Activated T-helper 2 cell treated with anti-CD3 and anti-CD28 coated beads, Interferon-gamma antibody, Interleukin-2, Interleukin-4, amounts not matched to agents 10 μg/mL and 5 μg/mL and 100 μg/mL, durations not matched to agents 14 hours and 24 hours and 36 hours (primary cell): Measurements from ENCODE around the gene CLPSL2. TPM values are rescaled to one million over a fixed set of nuclear protein-coding genes. Genes with fewer than 3 reads are reported as not detected.

ENCODE experiments used
- DNase-seq: peaks from one replicate; pipeline ENCODE4 v3.0.0; 2021; ENCODE audit warnings: low spot score
- H3K27ac Mint-ChIP-seq: one replicate; pipeline ENCODE4 v1.8.0; 2021; ENCODE audit warnings: mixed read lengths
- H3K27me3 Mint-ChIP-seq: one replicate; pipeline ENCODE4 v1.8.0; 2021; ENCODE audit warnings: low read depth, mixed read lengths
- H3K36me3 Mint-ChIP-seq: one replicate; pipeline ENCODE4 v1.8.0; 2021; ENCODE audit warnings: low read depth, mixed read lengths
- H3K4me1 Mint-ChIP-seq: one replicate; pipeline ENCODE4 v1.8.0; 2021; ENCODE audit warnings: low read depth, mixed read lengths
- H3K4me3 Mint-ChIP-seq: one replicate; pipeline ENCODE4 v1.8.0; 2021; ENCODE audit warnings: low read depth, mild to moderate bottlenecking, moderate library complexity, mixed read lengths
- H3K9me3 Mint-ChIP-seq: one replicate; pipeline ENCODE4 v1.8.0; 2021; ENCODE audit warnings: mixed read lengths
- intact Hi-C: fragments of 100-400 bp; cut with micrococcal nuclease; formaldehyde crosslinking; loops from one replicate; pipeline ENCODE4 v1.15.1; 2023
- total RNA-seq: library from RNA; stranded (reverse); gene quantifications from 2 replicates; pipeline ENCODE4 v1.2.3, GENCODE V29; 2022

The CLPSL2 gene
- total RNA-seq, 1 donor from 2014 or later: not detected

DNA sequence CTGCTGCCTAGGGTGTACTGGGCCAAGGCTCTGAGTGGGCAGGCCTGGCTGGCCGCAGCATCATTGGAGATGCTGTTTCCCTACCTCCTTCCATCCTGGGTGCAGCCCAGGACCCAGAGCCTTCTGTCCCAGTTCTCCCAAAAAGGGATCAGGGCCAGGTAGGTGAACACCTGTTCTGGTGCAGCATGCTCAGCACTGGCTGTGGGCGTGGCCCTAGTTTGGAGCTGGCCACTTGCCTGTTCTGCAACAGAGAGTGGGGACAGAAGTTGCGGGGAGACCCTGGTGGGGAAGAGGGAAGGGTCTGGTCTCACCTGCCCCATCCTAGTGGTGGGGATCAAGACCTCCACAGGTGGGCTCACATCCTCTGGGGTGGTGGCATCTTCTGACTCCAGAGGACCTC, 40.9 kb upstream of the CLPSL2 start:
- H3K36me3 Mint-ChIP-seq: no peaks in the 10 kb centered on the region
- DNase-seq: no peak

DNA sequence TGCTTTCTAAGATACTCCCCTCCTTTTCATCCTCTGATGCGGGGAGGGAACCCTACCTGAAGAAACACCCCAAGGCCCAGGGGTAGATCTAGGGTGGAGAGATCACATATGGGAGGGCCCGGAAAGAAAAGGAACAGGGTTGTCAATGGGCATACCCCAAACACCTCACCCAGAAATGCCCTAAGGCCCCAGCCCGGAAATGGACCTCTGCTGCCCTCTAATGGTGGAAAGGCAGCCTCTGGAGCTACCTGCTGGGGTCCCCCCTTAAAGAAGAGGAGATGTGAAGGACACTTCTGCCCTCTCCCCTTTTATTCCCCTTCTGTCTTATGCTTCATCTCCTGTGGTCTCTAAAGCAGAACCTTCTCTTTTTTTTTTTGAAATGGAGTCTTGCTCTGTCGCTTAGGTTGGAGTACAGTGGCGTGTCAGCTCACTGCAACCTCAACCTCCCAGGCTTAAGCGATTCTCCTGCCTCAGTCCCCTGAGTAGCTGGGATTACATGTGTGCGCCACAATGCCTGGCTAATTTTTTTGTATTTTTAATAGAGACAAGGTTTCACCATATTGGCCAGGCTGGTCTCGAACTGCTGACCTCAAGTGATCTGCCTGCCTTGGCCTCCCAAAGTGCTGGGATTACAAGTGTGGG, 40.0 kb upstream of the CLPSL2 start:
- Mint-ChIP-seq H3K4me1 (peaks cover 31% of the 10 kb centered on the region), H3K27me3 (no peaks in the 10 kb centered on the region), H3K4me3 (no peak overlapping the region), H3K27ac (no peak overlapping the region), H3K36me3 (no peaks in the 10 kb centered on the region), H3K9me3 (no peaks in the 10 kb centered on the region)
- intact Hi-C loops: loop anchor here (2.0 to 5.0 kb wide), 3 partner anchors 48 to 169 kb away; partner anchors contain the start of gene FKBP5
- DNase-seq: peak; percentile 74

More for the DNA sequence above, 40.9 kb upstream of the CLPSL2 start:
- Mint-ChIP-seq H3K4me3 (no peak overlapping the region), H3K27ac (no peak overlapping the region), H3K9me3 (no peaks in the 10 kb centered on the region), H3K27me3 (no peaks in the 10 kb centered on the region), H3K4me1 (peaks cover 37% of the 10 kb centered on the region)
- intact Hi-C loops: loop anchor here (5.0 kb wide), 2 partner anchors 133 to 168 kb away; no protein-coding TSS in a partner anchor

DNA sequence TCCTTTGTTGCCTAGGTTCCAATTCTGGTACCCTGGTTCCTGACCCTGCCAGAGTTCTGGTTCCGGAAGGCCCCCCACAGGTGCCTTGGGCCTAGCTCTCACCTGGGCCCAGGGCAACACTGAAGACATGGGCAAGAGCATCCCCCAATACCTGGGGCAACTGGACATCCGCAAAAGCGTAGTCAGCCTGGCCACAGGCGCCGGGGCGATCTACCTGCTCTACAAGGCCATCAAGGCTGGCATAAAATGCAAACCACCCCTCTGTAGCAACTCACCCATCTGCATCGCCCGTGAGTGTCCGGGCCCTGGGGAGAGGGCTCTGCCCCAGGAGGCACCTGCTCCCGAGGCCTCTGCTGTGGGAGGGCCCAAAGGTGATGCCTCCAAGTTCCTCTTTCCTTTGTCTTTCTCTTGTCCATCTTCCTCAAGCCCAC, 39.4 kb upstream of the CLPSL2 start, which contains the start of gene ARMC12:
Gene ARMC12, plus strand, starts transcription at position 51 of the 431 bp plus-strand sequence. Its CDS starts 77 bp downstream, at position 128.
- H3K4me1 Mint-ChIP-seq: peaks cover 31% of the 10 kb centered on the region
- peak within 1 kb of the TSS; percentile 44 for H3K27ac Mint-ChIP-seq
- no peaks in the 10 kb centered on the region for H3K27me3 Mint-ChIP-seq
- no peaks in the 10 kb centered on the region for H3K9me3 Mint-ChIP-seq
- no peak within 1 kb of the TSS for H3K4me3 Mint-ChIP-seq
- H3K36me3 Mint-ChIP-seq: no peaks in the 10 kb centered on the region
- intact Hi-C loops: loop anchor here (1.0 to 5.0 kb wide), 5 partner anchors 48 to 215 kb away; partner anchors contain the start of gene FKBP5
- no peak for DNase-seq

DNA sequence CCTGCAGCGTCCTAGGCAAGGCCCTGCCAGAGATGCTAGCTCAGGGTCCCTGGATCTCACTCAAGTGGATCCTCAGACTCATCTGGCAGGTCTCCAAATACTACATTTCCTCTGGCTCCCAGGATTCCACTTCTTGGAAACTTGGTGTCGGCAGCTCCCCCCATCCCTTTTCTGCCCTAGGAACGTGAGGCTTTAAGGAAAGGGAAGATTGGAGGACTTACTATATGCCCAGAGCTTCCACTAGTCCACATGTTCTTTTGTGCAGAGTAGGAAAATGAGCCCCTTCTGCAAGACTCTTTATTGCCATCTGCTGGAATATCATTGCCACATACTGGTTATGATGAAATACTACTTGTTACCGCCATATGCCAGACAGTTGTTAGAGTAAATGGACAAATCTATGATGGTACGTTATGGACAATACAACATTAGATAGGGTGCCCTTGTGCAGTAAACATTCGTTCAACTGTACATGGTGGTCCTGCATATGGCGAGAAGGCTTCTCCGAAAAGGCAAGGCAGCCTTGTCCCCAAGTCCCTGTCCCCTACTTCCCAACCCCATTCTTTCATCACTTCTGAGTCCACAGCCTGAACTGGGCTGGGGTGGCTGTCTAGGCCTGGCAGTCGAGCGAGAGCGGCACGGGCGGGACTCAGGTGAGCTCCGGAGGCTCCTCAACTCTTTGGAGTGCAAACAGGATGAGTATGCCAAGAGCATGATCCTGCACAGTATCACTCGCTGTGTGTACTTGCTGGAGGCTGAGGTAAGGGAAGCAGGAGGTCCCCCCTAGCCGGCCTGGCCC, 38.8 kb upstream of the CLPSL2 start:
- Mint-ChIP-seq H3K27me3 (no peaks in the 10 kb centered on the region), H3K36me3 (no peaks in the 10 kb centered on the region), H3K4me3 (no peak overlapping the region), H3K9me3 (no peaks in the 10 kb centered on the region), H3K27ac (peak overlapping the region; percentile 44), H3K4me1 (peaks cover 26% of the 10 kb centered on the region)
- DNase-seq: no peak
- intact Hi-C loops: loop anchor here (1.0 to 5.0 kb wide), 5 partner anchors 49 to 215 kb away; partner anchors contain the start of gene FKBP5

DNA sequence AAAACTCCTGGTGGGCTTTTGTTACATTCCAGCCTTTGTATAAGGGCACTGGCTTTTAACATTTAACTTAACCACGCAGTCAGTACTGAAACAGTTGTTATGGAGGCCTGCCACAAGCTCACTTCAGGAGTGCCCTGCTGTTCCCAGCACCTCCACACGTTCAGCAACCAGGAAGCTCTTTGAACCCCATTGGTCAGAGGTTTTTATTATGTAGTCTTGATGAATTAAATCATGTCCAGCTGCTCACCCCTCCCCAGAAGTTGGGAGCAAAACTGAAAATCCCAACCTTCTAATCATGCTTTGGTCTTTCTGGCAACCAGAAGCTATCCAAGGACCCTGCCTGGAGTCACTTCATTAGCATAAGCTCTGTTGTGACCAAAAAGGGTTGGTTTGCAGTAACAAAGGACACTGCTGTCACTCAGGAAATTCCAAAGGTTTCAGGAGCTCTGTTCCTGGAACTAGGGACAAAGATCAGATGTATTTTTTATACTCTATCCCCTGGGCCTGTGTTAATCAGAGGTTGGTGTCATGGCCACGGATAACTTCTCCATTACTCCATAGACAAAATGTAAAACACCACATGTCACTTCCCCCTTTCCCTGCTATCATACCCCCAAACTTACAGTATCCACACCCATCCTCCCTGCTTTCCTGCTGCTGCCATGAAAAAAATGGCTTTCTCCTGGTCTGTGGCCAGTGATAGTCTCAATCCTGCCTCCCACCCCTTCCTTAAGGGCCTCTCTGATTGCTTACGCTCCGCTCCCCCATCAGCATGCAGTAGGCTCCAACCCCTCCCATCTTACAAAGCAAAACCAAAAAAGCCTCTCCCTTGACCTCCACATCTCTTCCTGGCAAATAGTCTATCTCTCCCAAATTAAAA, 36.5 kb upstream of the CLPSL2 start:
- H3K36me3 Mint-ChIP-seq: no peaks in the 10 kb centered on the region
- DNase-seq: no peak
- H3K9me3 Mint-ChIP-seq: no peaks in the 10 kb centered on the region
- intact Hi-C loops: loop anchor here (5.0 kb wide), 2 partner anchors 138 to 173 kb away; no protein-coding TSS in a partner anchor
- H3K4me3 Mint-ChIP-seq: no peak overlapping the region
- no peak overlapping the region for H3K27ac Mint-ChIP-seq
- H3K4me1 Mint-ChIP-seq: peaks cover 16% of the 10 kb centered on the region
- H3K27me3 Mint-ChIP-seq: no peaks in the 10 kb centered on the region

DNA sequence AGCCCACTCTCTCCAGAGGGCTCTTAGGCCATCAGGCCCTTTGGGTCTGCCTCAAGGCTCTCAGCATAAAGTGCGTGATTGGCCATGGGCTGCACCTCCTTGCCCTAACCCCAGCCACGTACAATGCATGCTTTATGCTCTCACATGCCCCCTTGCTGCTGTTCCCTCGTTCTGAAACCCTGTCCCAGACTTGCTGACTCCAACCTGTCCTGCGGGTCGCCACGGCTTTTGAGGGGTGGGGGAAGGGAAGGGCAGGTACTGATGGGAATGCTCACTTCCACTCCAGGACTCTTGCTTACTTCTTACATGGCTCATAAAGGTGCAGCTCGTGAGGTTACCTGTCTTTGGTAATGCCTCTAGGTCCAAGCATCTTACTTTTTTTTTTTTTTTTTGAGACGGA, 33.6 kb upstream of the CLPSL2 start:
- Mint-ChIP-seq H3K27me3 (no peaks in the 10 kb centered on the region), H3K4me3 (no peak overlapping the region), H3K4me1 (no peaks in the 10 kb centered on the region), H3K36me3 (no peaks in the 10 kb centered on the region), H3K9me3 (peaks cover 13% of the 10 kb centered on the region), H3K27ac (no peak overlapping the region)
- intact Hi-C loops: no loop called here
- no peak for DNase-seq

DNA sequence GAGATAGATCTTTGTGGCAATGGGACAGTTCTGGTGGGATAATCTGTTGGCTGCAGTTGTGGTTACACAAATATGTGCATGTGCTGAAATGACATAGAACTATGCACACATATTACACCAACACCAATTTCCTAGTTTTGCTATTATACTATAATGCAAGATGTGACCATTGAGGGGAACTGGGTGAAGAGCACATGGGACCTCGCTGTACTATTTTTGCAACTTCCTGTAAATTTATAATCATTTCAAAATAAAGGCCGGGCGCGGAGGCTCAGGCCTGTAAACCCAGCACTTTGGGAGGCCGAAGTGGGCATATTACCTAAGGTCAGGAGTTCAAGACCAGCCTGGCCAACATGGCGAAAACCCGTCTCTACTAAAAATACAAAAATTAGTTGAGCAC, 30.9 kb upstream of the CLPSL2 start:
- no peaks in the 10 kb centered on the region for H3K36me3 Mint-ChIP-seq
- H3K27me3 Mint-ChIP-seq: no peaks in the 10 kb centered on the region
- no peaks in the 10 kb centered on the region for H3K4me1 Mint-ChIP-seq
- H3K9me3 Mint-ChIP-seq: peaks cover 15% of the 10 kb centered on the region
- no peak for DNase-seq
- intact Hi-C loops: no loop called here
- no peak overlapping the region for H3K4me3 Mint-ChIP-seq
- no peak overlapping the region for H3K27ac Mint-ChIP-seq

DNA sequence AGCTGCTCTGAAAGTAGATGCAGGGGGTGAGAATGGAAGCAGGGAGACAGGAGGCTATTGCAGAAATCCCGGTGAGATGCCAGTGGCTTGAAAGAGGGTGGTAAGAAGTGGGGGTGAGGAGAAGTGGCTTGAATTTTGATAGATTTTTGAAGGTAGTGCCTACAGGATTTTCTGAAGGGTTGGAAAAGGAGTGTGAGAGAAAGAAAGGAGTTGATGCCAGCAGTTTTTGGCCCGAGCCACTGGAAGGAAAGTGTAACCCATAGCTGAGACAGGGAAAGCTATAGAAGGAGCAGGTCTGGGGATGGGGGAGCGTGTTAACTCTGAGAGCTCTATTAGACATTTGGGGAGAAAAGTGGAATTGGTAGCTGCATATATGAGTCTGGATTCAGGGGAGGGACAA, 29.9 kb upstream of the CLPSL2 start:
- DNase-seq: no peak
- no peaks in the 10 kb centered on the region for H3K36me3 Mint-ChIP-seq
- H3K27ac Mint-ChIP-seq: no peak overlapping the region
- intact Hi-C loops: no loop called here
- no peaks in the 10 kb centered on the region for H3K27me3 Mint-ChIP-seq
- no peak overlapping the region for H3K4me3 Mint-ChIP-seq
- peaks cover 15% of the 10 kb centered on the region for H3K9me3 Mint-ChIP-seq
- H3K4me1 Mint-ChIP-seq: peaks cover 2% of the 10 kb centered on the region

DNA sequence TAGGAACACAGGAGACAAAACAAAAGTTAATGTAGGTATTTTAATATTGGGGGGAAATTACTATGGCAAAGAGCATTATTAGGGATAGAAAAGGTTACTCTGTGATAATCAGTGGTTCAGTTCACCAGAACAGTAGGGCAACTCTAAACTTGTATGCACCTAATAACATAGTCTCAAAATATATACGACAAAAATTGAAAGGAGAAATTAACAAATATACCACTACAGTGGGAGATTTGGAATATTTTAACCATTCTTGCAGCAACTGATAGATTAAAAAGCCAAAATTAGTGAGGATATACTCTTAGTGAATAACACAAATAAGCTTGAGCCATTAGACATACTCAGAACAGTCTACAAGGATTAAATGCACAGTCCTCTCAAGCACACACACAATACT, 28.5 kb upstream of the CLPSL2 start:
- Mint-ChIP-seq H3K27me3 (no peaks in the 10 kb centered on the region), H3K4me1 (peaks cover 4% of the 10 kb centered on the region), H3K36me3 (no peaks in the 10 kb centered on the region), H3K4me3 (no peak overlapping the region), H3K9me3 (peaks cover 15% of the 10 kb centered on the region), H3K27ac (no peak overlapping the region)
- DNase-seq: no peak
- intact Hi-C loops: no loop called here

DNA sequence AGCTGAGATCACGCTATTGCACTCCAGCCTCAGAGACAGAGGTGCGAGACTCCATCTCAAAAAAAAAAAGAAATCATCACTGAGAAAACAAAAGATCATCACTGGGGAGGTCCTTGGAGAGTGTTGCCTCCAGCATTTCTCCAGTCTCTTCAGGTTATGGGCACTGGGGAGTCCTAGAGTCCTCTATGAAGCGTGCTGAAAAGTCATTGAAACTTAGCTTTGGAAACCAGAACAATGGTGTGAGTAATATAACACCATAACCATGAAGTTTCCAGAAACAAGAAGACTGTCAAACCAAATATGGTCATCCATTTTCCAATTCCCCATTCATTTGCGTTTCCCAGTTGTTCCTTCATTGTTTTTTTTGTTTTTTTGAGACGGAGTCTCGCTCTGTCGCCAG, 25.8 kb upstream of the CLPSL2 start:
- H3K27me3 Mint-ChIP-seq: no peaks in the 10 kb centered on the region
- no peak overlapping the region for H3K27ac Mint-ChIP-seq
- H3K4me3 Mint-ChIP-seq: no peak overlapping the region
- no peaks in the 10 kb centered on the region for H3K36me3 Mint-ChIP-seq
- DNase-seq: no peak
- H3K4me1 Mint-ChIP-seq: peaks cover 6% of the 10 kb centered on the region
- intact Hi-C loops: no loop called here
- peaks cover 15% of the 10 kb centered on the region for H3K9me3 Mint-ChIP-seq

DNA sequence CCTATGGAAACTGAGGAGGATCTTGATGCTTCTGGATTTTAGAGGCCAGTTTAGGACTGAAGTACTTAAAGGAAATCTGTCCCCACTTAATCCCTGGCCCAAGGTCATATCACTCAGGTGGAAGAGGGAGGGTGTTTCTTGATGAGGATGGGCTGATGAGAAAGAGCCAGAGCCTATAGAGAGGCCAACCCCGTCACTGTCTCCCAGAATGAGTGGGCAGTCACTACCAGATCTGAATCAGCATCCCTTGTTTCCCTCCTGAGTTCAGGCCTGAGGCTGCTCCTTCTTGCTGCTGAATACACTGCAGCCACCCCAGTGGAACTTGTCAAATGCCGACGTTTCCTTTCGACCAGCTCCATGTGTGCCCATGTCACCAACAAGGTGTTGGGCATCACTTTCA, 24.8 kb upstream of the CLPSL2 start:
- H3K9me3 Mint-ChIP-seq: peaks cover 9% of the 10 kb centered on the region
- DNase-seq: no peak
- no peak overlapping the region for H3K4me3 Mint-ChIP-seq
- no peak overlapping the region for H3K27ac Mint-ChIP-seq
- intact Hi-C loops: no loop called here
- no peaks in the 10 kb centered on the region for H3K27me3 Mint-ChIP-seq
- H3K4me1 Mint-ChIP-seq: peaks cover 6% of the 10 kb centered on the region
- H3K36me3 Mint-ChIP-seq: no peaks in the 10 kb centered on the region

DNA sequence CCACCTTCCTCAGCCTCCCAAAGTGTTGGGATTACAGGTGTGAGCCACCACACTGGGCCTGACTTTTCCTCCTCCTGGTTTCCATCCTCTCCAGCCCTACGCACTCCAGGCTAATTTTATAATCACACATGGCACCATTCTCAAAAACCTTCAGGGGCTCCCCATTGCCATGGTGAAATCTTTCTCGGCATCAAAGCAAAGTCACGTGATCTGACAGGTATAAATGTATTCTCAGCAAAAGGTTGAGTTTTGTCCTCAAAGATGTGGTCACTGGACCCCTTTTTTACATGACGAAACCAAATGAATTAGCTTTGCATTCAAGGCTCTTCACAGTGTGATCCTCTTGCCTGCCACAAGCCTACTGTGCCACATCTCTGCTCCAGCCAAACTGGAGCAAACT, 24.1 kb upstream of the CLPSL2 start:
- peaks cover under 1% of the 10 kb centered on the region for H3K27me3 Mint-ChIP-seq
- H3K4me1 Mint-ChIP-seq: peaks cover 6% of the 10 kb centered on the region
- H3K27ac Mint-ChIP-seq: no peak overlapping the region
- H3K4me3 Mint-ChIP-seq: no peak overlapping the region
- no peak for DNase-seq
- peaks cover 6% of the 10 kb centered on the region for H3K9me3 Mint-ChIP-seq
- H3K36me3 Mint-ChIP-seq: no peaks in the 10 kb centered on the region
- intact Hi-C loops: no loop called here
